SIG-M5 (cell line): ENCODE results near the gene PUM2.
"Not testable (repeated sequence)": the region's sequence is repeated elsewhere in the genome, so short reads cannot be mapped to it uniquely, and the experiment has no call there.

Source experiments
- DNase-seq: peaks from one replicate; lab custom pipeline; 2025; lab: John Stamatoyannopoulos, UW

The PUM2 gene

DNA sequence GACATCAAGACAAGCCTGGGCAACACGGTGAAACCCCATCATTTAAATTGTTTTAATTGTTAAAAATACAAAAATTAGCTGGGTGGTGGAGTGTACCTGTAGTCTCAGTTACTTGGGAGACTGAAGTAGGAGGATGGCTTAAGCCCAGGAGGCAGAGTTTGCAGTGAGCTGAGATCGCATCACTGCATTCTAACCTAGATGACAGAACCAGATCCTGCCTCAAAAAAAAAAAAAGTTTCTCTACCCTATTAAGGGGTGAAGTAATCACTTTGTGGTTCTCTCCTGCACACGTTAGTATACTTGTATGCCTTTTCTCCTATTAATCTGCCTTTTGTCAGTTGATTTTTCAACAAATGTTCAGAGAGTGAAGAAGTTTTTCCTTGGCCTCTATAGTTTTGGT is 18.1 kb upstream of the PUM2 start:
- DNase-seq = no peak

DNA sequence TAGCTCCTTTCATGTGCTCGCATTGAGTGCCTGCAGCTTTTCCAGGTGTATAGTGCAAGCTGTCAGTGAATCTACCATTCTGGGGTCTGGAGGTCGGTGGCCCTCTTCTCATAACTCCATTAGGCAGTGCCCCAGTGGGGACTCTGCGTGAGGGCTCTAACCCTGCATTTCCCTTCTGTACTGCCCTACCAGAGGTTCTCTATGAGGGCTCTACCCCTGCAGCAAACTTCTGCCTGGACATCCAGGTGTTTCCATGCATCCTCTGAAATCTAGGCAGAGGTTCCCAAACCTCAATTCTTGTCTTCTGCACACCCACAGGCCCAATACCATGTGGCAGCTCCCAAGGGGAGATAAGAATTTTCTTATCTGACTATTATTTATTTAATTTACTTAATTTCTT is 17.3 kb upstream of the PUM2 start:
- not testable (repeated sequence) for DNase-seq

- no peak for DNase-seq
These were observed 16.1 kb upstream of the PUM2 start for GRCh38 chr2:20366672-20367116.

DNA sequence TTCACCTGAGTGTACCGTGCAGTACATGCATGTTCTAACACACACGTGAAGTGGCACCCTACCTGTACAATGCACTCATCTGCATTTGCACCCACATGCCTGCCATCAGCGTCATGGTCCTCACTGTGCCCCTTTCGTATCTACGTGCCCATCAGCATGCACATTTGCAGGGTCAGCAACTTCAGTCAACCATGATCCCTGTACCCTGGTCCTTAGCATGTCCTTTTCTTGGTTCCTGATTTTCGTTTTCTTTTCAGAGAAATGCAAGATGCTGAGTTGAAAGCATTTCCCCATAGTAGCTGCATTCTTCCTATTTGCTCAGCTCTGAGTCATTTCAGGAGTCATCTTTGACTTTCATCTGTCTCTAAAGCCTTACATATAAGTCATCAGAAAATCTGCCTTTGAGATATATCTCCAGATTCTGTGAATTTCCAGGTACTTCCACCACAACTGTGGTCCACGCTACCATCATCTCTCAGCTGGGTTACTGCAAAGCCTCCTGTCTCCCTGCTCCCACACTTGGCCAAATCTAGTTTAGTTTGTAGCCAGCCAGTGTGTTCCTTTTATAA is 14.7 kb upstream of the PUM2 start:
- no peak for DNase-seq

- no peak for DNase-seq
These were observed 12.9 kb upstream of the PUM2 start for GRCh38 chr2:20363578-20363977.

DNA sequence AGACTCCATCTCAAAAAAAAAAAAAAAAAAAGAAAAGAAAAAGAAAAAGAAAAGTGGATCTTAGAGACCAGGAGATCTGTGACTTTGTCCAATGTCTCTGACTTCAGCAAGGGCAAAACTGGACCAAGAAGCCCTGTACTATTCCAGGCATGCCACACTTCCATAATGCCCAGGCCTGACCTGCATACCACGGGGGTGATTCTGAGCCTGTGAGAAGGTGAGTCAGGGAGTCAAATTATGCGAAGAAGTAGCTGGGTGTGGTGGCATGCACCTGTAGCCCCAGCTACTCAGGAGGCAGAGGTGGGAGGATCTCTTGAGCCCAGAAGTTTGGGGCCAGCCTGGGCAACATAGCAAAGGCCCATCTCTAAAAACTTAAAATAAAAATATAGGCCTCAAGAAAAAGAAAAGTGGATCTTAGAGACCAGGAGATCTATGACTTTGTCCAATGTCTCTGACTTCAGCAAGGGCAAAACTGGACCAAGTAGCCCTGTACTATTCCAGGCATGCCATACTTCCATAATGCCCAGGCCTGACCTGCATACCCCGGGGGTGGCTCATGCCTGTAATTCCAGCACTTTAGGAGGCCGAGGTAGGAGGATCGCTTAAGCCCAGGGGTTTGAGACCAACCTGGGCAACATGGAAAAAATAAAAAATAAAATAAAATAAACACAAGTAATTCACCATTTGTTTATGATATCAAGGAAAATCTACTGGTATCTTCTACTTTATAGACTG is 12.2 kb upstream of the PUM2 start:
- DNase-seq = no peak

- DNase-seq = no peak
These were observed 11.2 kb upstream of the PUM2 start for GRCh38 chr2:20361893-20362292.

DNA sequence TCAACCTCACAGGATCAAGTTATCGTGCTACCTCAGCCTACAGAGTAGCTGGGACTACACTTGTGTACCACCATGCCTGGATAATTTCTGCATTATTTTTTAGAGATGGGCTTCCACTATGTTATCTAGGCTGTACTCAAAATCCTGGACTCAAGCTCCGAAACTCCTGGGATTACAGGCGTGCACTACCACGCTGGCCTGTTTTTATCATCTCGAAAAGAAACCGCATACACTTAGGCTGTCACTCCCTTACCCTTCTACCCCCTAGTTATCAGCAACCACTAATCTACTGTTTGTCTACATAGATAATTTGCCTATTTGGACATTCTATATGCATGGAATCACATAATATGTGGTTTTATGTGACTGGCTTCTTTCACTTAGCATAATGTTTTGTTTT is 8.5 kb upstream of the PUM2 start:
- DNase-seq = no peak

DNA sequence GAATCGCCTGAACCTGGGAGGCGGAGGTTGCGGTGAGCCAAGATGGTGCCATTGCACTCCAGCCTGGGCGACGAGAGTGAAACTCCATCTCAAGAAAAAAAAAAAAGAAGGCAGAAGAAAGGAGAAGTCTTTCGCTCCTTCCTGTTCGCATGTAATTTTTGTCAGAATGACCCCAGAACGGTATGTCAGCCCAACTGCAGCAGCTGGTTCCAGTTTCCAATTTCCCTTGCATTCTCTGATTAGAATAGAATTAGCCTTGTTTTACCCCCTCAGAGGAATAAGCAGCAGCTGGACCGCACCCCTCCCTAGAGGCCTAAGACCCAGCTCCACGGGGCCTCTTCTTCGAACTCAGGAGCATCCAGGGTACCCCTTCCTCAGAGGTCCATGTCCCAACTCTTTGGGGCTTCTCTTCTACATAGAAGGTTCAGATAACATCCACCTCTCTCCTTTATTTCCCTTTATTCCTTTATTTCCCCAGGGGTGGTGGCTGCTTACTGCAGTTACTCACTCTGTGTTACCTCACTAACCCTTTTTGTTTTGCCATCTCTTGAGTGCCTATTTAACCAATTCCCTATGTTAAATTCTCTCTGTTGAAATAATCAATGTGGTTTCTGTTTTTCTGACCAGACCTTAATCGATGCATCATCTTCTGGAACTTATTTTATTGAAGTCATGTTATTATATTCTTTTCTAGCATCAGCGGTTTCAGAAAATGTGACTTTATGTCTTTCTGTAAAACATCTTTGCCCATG is 7.2 kb upstream of the PUM2 start:
- no peak for DNase-seq

DNA sequence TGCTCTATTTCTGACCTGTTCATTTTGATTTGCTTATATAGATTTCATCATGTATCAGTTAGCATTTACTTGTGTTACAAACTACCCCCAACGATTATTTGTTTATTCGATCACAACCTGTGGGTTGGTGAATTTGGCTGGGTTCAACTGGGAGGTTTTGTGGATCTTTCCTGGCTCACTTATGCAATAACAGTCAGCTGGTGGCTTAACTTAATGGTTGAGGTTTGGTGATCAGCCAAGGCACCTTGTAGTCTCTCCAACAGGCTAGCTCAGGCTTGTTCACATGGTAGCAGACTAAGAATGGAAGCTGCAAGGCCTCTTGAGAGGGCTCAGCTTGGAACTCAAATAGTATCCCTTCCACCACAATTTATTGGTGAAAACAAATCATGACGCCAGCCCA is 5.4 kb upstream of the PUM2 start:
- DNase-seq = no peak

DNA sequence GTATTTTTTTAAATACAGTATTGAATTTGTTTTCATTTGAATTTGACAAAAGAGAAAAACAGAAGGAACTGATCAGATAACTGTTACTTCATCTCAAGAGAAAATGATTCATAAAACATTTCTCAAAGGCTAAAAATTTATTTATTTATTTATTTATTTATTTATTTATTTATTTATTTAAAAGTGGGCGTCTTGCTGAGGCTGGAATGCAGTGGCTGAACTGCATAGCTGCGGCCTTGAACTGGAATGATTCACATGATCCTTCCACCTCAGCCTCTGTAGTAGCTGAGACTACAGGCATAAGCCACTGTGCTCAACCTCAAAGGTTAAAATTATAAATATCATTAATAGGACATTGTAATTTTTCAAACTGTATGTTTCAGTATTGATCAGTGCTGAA is 4.5 kb upstream of the PUM2 start:
- DNase-seq = no peak

- no peak for DNase-seq
These were observed 2.8 kb upstream of the PUM2 start for GRCh38 chr2:20353241-20353992.

GRCh38 chr2:20352581-20353216 is 2.1 kb upstream of the PUM2 start:
- no peak for DNase-seq

- DNase-seq = no peak
These were observed 1.6 kb upstream of the PUM2 start for GRCh38 chr2:20352230-20352578.

DNA sequence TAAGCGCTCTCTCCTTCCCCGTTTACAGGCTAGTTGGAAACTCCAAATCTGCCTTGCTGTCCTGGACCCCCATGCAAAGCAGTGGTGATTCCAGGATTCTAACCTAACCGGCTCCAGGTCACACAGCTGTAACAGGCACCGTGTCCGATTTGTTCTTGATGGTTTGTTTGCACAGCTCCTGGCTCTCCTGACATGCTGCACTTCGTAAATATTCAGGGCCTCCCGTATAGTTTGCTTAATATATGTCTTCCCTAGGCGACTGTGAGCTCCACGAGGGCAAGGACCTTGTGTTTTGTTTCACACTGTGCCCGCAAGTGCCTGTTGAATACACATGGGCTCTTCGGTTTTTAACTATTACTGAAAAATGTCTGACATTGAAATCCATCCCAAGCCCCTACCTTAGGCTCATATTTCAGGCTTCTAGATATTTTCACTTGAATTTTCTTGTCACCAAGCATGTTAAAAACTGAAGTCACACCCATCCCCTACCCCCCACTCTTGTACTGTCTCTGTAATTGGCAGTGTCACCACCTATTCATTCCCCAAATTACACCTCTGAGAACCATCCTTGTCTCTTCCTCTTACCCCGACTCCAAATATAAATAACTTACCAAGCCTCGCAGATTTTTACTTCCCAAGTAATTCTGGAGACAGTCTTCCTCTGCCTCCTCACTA is 1.0 kb upstream of the PUM2 start:
- no peak for DNase-seq

GRCh38 chr2:20350041-20350712 is 467 bp downstream of the PUM2 start:
- DNase-seq = no peak

DNA sequence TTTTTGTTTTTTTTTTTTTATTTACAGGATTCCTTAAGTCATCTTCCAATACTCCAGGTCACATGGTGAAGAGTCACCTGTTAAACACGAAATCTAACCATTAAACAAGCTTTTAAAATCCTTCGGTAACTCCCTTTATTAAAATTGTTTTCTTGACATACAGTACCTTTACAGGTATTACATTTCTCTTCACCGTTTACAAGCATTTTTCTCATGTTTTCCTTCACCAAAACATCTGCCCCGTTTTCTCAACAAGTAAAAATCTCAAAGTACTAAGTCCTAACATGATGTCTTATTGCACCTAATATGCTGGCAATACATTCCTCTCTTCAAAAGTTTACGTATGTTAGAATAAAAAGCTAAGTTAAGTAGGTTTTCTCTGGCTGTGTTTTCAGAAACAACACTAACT is 1.1 kb downstream of the PUM2 start:
- no peak for DNase-seq

- no peak for DNase-seq
These were observed 2.1 kb downstream of the PUM2 start for GRCh38 chr2:20348542-20348941.

- DNase-seq = no peak
These were observed 3.9 kb downstream of the PUM2 start for GRCh38 chr2:20346565-20347381.

DNA sequence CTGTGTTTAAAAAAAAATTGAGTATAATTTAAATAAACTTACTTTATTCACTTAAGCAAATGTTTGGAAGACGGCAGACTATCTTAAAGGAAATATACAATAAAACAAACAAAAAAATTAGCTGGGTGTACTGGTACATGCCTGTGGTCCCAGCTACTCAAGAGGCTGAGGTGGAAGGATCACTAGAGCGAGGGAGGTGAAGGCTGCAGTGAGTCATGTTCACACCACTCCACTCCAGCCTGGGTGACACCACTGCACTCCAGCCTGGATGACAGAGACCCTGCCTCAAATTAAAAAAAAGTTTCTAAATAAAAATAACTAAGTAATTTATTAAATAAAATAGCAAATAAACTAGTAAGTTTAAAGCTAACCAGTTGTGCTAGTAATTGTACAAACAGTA is 7.5 kb downstream of the PUM2 start:
- no peak for DNase-seq
